Hematopoietic multipotent progenitor cell treated with erythropoietin and hydrocortisone succinate and interleukin-3 and kit ligand, for 15 days (in vitro differentiated cells): Measurements from ENCODE around the gene EEF1G.
"Not testable (repeated sequence)": the region's sequence is repeated elsewhere in the genome, so short reads cannot be mapped to it uniquely, and the experiment has no call there.

Source experiments
- DNase-seq: peaks from one replicate; pipeline ENCODE4 v3.0.0-alpha.2; 2015; ENCODE audit warnings: low spot score

Gene EEF1G

GRCh38 chr11:62554387-62555167 lies 19.1 kb downstream of the EEF1G start:
- DNase-seq, result no peak

DNA sequence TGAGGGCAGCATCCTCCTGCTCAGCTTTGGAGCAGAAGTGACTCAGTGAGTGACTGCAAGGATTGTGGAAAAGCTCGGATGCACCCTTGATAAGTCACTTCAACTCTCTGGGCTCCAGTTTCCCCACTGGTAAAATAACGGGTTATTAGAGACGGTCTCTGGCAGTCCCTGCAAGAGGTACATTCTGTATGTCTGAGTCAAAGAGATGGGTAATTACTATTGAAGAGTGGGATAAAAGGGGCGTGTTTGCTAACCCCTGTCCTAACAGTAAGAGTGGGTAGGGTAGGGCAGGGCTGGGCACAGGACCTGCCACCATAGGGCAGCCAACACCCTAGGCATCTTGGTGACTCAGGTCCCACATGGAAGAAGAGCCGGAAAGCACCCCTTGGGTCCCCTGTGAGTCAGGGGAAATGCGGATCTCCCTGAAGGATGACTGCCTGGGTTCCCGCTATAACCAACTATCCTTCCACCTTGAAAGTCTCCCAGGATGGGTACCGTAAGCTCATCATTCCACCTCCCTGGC lies 19.8 kb downstream of the EEF1G start:
- no peak for DNase-seq

GRCh38 chr11:62553080-62553838 lies 20.4 kb downstream of the EEF1G start:
- peak; percentile 68 for DNase-seq

DNA sequence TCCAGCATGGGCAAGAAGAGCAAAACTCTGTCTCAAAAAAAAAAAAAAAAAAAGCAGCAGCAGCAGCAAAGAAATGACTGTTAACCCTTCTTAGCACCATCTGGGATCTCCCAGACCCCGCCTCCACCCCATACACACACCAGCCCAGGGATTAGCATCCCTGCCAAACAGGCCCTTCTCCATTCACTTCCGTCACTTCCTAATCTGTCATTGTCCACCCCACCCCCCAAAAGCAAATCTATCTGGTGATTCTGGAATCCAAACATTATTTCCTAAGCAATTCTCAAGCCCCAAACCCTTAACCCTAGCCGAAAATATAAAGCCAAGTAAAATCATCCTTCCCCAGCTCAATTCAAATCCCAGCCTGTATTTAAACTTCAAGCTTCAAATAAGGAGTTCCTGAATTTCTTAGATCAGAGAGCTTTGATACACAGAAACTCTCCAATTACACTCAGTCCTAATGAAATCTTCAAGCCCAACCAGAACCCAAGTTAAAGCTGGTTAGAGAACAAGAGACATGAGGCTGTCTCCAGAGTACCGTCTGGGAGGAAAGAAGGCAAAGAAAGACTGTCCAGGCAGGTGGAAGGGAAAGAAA lies 21.1 kb downstream of the EEF1G start:
- no peak for DNase-seq

DNA sequence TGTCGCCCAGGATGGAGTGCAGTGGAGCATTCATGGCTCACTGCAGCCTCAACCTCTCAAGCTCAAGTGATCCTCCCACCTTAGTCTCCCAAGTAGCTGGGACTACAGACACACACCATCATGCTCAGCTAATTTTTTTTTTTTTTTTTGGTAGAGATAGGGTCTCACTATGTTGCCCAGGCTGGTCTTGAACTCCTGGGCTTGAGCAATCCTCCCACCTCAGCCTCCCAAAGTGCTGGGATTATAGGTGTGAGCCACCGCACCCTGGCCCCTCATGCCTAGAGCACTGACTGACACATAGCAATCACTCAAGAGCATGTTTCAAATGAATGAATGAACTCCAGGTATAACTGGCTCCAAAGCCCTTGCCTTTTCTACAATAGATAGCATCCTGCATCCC lies 23.2 kb downstream of the EEF1G start:
- not testable (repeated sequence) for DNase-seq

DNA sequence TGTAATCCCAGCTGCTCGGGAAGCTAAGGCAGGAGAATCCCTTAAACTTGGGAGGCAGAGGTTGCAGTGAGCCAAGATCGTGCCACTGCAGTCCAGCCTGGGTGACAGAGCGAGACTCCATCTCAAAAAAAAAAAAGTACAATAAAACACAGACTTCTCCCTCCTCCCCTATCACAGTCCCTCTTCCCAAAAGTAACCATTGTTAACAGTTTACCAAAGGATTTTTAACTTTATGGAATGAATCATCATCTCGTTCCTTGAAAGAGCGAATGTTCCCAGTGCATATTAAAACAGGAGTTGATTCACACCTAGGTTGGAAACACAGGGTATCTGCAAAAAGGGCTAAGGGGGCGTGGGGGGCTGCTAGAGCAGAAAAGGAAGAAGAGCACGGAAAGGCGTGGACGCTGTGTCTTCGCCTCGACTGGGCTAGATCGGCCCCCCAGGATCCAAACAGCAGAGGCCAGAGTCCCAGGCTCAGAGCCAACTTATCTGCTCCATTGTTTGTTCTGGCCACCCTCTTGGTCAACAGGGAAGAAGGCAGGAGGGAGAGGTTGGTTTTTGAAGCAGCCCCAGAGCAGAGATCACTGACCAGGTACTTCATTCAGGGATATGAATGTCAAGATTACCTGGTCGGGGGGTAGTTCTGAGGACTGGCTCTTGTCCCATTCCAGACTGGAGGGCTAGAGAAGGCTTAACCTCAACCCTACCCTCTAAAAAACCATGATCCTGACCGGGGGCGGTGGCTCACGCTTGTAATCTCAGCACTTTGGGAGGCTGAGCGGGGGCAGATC lies 25.0 kb downstream of the EEF1G start:
- no peak for DNase-seq

- DNase-seq, result no peak
Observed at GRCh38 chr11:62547691-62548281, 25.9 kb downstream of the EEF1G start.

GRCh38 chr11:62546929-62547625 lies 26.6 kb downstream of the EEF1G start:
- DNase-seq, result no peak

DNA sequence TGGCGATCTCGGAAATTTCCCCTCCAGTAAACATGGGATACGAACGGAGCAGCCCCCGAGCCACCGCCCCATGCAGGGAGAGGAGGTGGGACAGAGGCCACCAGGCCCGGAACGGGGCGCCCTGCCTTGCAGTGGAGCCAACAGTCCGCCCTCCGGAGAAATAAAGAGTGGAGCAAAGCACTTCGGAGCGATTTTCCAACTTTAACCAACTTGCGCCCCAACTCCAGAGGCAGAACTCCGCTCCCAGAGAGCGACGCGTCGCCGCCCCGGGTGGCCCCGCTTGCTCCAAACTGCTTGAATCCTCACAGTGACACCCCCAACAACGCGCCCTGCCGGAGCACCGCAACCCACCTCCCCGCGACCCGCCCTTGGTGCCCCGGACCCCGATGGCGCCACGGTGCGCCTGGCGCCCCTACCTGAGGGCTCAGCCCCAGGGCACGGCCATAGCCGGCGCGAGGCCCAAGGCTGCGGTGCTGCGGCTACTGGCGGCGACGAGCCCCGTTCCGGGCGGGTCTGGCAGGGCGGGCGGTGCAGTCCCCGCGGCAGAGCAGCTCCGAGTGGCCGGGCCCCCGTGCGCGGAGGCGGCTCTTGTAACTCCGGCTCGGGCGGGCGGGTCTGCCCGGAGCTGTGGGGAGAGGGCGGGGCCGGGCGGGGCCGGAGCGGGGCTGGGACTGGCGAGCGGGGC lies 27.3 kb downstream of the EEF1G start, which contains the start of gene AHNAK:
AHNAK (minus strand) TSS at position 563 of the 685 bp plus-strand sequence. CDS start 10,708 bp downstream, outside the sequence.
- no peak for DNase-seq

GRCh38 chr11:62545437-62546243 lies 28.1 kb downstream of the EEF1G start:
- no peak for DNase-seq

- no peak for DNase-seq
Observed at GRCh38 chr11:62544581-62545436, 28.9 kb downstream of the EEF1G start.

GRCh38 chr11:62543680-62544444 lies 29.8 kb downstream of the EEF1G start:
- DNase-seq, result no peak

DNA sequence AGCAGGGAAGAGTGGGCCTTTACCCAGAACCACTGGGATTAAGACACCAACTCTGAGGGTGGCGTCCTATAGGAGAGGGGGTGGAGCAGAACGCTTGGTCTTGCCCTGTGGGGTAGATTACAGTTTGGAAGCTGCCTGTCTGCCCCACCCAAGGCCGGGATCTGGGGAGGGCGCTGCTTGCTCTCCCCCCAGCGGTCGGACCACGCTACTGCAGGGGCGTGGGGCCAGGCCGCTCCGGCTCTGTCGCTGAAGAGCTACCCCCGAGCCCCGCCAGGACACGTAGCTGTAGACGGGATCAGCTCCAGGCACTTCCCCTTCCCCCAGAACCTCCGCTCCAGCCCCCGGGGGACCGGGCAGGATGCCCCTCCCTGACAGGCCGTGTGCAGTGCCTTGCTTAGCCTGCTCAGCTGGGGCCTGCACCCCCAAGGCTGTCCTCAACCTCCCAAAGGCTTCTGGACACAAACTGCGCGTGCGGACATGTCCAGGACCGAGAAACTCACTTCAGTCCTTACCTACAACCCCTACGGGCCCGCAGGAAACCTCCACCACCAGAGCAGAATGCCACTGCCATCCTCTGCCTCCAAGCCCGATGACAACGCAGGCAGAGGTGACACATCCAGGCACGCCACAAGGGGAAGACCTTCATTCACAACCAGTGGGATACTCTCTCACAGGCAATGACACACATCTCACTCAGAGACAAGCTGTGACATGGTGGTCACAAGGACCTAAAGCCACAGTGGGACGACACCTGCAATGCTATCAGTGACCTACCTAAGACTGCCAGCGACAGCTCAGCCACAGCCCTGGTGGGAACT lies 30.7 kb downstream of the EEF1G start:
- peak; percentile 87 for DNase-seq

GRCh38 chr11:62542111-62542745 lies 31.5 kb downstream of the EEF1G start:
- DNase-seq, result no peak

DNA sequence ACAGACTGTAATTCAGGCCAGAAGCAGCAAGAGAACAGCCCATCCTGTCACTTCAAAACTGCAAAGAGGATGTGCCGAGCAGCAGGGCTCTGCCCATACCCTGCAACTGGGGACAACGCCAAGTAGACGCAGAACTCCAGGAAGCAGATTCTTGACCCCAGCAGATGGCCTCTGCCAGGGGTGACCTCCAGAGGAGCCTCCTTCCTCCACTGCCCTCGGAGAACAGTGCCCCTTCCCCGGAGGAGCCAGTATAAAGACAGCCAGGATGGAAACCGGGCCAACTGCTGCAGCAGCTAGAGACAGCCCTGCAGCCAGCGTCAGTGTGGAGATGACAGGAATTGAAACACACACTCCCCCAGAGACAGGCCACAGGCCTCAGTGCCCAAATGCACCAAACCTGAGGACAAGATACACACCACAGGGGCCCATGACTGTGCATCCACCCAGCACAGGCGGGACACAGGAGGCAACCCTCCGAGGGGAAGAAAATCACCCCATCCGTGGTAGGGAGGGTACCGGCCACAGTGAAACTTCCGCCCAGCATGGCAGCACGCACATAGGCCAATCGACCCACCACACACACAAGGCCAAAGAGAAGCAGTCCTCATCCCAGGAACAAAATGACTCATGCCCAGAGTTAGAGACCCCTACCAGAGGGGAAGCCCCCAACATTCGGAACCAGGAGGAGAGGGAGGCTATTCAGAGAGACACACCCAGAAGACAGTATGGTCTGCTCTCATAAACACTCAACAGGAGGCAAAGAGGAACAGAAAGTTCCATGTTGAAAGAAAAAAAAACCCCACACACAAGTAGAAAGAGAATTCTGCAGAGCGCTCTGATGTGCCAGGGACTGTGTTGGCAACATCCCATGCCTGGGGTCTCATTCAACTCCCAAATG lies 32.6 kb downstream of the EEF1G start:
- no peak for DNase-seq
